SW480 (cell line): ENCODE results near the gene POTEJ.
"Not testable (repeated sequence)": the region's sequence is repeated elsewhere in the genome, so short reads cannot be mapped to it uniquely, and the experiment has no call there.

Experiments
- DNase-seq: peaks from one replicate; pipeline ENCODE4 v3.0.0-alpha.2; 2016; ENCODE audit warnings: low spot score

The POTEJ gene

DNA sequence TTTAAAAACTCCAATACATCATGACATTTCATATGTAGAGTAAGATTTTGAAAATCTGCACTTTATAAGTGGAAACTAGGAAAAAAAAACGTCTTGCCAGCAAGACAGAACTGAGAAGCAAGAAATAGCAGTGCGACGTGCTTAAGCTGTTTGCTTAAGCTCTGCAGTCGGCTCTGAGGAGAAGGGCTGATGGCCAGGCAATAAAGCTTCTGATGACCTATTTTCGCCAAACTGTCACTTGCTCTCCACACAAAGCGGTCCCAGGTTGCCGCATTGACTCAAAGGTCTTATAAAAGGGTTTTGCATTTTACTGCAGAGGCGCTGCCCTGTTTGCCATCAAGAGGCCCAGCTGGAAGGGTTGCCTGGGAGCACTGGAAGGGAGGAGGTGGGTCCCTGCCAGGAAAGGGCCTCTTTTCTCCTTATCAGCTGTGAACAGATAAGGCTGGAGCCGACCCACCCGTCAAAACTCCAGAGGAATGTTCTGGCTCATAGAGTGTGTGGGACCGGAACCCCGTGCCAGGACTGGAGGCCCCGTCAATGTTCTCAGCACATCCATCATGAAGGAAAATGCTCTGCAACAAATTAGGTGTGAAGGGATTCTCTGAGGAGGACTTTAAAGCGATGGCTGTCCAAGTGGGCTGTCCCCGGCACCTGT is 9.5 kb upstream of the POTEJ start:
- not testable (repeated sequence) for DNase-seq

GRCh38 chr2:130608276-130609001 is 2.8 kb upstream of the POTEJ start:
- DNase-seq = not testable (repeated sequence)

DNA sequence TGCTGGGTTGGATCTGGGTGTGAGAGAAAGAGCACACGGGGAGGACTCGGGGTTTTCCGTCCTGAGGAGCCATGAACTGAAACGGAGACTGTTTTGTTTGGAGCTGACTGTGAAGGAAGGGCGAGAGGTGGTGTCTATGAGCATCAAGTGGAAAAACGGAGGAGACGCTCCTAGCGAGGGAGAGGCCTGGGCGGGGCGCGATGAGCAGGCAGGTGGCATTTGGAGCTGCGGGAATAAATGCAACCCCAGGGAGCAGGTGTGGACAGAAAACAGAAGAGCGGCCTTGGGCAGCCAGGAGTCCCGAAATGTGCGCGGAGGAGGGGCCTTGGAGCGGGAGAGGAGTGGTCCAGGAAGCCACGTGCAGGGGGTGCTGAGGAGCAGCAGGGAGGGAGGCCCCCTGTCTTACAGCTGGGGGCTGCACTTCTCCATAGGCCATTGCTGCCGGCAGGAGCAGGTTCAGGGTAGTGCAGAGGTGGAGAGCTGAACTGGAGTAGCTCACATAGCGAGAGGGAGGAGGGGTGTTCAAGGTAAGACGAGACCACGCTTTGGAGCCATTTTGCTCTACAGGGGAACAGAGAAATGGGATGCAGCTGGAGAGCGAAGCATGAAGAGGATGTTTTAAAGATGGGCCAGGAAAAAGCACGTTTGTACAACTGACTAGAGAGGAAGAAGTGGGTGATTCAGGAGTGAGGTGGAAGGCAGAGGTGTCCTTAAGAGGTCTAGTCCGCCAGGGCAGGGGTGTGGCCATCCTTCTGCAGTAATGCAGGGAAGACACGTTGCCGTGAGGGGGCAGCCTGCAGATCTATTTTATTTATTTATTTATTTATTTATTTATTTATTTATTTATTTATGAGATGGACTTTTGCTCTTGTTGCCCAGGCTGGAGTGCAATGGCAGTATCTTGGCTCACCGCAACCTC is 2.0 kb upstream of the POTEJ start:
- DNase-seq = not testable (repeated sequence)

DNA sequence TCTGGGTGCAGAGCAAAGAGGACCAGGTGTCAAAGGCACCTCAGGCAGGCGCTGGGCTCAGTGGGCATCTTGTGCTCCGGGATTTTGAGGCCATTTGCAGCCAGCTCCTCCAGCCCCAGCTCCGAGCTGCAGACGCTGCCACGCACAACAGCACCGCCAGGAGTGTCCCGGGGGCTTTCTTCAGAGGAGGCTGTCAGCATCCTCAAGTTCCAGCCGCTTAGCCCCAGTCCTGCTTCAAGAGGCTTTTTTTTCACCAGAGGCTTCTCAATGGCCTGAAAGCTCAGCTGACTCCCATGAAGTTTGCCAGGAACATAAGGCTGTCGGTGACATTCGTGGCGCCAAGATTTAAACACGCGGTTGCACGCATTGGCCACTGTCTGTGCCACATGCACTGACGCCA is 754 bp upstream of the POTEJ start:
- not testable (repeated sequence) for DNase-seq

DNA sequence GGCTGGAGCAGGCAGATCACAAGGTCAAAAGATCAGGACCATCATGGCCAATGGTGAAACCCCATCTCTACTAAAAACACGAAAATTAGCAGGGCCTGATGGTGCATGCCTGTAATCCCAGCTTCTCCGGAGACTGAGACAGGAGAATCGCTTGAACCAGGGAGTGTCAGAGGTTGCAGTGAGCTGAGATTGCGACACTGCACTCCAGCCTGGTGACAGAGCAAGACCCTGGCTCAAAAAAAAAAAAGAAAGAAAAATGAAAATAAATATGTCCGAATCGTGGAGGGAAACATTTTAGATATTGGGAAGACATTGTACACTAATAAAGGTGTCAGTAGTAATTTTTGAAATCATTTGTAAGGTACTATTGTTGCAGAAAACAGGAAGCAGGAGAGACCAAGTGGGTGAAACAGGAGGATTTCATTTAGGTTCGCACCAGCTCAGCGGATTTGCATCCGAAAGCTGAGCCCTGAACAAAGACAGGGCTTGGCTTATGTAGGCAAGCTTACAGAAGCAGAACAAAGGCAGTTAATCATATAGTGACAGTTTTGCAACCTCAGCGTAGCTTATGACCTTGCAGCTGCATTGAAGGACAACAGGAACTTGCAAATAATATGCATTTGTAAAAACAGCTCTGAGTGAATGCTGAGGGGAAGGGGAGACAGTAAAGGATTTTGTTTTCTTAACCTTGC is 17.7 kb downstream of the POTEJ start:
- DNase-seq = not testable (repeated sequence)

DNA sequence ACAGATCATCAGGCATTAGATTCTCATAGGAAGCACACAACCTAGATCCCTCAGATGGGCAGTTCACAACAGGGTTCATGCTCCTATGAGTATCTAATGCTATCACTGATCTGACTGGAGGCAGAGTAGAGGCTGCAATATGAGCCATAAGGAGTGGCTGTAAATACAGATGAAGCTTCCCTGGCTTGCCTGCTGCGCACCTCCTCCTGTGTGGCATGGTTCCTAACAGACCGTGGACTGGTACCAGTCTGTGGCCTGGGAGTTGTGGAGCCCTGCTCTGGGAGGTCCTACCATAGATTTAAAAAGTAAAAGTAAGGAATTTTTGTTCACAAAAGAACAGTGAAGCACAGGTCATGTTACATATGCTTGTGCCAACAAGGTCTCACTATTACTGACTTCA is 27.7 kb downstream of the POTEJ start:
- DNase-seq = not testable (repeated sequence)

- DNase-seq = not testable (repeated sequence)
Measured at GRCh38 chr2:130641688-130642087, 30.4 kb downstream of the POTEJ start.

DNA sequence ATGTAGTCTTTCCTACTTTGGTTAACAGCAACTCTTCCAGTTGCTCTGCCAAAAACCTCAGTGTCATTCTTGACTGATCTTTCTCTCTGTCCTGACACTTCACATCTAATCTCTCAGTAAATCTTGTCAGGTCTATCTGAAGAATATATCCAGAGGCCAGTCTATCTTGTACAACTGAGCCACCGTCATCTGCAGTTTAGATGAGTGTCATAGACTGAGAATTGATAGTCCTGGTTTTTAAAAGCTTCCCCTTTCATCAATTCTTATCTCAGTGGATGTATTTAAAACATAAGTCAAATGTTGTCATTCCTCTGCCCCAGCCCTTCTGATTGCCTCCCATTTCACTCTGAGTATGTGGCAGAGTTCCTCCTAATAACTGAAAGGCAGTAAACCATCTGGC is 38.0 kb downstream of the POTEJ start:
- not testable (repeated sequence) for DNase-seq

DNA sequence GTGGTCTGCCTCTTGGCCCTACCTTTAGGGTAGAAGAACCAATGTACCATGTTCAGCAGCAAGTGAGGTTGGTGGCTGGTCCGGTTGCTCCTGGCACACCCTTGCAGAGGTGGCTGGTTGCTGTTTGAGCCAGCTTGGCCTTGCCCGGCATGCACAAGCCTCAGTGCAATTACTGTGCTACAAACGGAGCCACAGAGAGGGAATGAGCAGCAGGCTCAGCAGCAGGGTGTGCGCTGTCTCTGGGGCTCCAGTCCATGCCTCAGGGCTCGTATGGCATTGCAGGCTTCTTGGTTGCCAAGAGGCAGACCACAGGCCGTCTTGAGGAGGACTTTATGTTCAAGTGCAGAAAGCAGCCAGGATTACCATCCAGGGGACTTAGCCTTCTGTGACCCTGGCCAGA is 53.3 kb downstream of the POTEJ start:
- not testable (repeated sequence) for DNase-seq

- not testable (repeated sequence) for DNase-seq
Measured at GRCh38 chr2:130665596-130665995, 54.4 kb downstream of the POTEJ start.

DNA sequence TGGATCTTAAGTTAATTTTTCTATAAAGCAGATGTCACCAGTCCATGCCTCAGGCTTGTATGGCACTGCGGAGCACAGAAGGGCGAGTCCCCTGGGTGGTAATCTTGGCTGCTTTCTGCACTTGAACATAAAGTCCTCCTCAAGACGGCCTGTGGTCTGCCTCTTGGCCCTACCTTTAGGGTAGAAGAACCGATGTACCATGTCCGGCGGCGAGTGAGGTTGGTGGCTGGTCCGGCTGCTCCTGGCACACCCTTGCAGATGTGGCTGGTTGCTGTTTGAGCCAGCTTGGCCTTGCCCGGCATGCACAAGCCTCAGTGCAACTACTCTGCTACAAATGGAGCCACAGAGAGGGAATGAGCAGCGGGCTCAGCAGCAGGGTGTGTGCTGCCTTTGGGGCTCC is 56.3 kb downstream of the POTEJ start:
- DNase-seq = not testable (repeated sequence)

DNA sequence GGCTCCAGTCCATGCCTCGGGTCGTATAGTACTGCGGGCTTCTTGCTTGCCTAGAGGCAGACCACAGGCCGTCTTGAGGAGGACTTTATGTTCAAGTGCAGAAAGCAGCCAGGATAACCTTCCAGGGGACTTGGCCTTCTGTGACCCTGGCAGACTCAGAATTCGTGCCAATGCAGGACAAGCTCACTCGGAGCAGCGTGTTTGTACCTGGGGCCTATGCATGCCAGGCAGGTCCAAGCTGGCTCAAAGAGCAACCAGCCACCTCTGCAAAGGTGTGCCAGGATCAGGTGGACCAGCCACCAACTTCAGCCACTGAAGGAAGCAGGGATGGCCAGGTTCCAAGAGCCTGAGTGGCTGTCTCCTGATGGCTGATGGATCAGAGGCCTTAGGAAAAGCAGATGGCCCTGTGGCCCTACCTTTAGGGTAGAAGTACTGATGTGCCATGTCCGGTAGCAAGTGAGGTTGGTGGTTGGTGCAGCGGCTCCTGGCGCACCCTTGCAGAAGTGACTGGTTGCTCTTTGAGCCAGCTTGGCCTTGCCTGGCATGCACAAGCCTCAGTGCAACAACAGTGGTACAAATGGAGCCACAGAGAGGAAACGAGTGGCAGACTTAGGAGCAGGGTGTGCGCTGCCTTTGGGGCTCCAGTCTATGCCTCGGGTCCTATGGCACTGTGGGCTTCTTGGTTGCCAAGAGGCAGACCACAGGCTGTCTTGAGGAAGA is 58.9 kb downstream of the POTEJ start:
- not testable (repeated sequence) for DNase-seq

DNA sequence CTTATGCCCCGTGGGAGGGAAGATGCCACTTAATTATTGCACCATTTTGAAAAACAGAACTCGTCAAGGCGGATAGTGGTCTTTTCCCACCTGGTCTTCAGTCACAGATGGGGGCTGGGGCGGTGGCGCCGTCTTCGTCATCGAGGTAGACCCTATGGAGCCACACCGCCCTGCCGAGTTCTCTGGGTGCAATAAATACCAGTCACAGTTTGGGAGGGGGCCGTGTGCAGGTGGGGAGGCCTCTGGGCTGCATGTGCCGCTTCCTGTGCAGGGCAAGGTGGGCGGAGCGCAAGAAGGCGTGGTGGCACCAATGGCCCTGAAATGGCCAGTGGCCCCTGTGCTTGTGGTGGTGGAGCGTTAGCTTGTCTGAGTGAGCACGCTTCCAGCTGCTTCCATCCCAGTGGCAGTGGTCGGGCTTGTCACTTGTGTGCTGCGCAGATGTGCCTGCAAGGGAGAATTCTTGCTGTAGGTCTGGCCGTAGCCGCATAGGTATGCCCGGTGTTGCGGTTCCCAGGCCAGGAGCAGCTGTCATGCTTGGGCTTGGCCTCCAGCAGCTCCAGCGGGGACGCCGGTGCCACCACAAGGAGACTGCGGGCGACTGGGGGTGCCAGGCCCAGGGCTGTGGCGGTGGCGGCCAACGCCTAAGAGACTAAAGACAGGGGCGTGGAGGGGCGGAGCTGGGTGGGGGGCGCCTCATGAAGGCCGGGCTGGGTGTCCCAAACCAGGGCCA is 81.0 kb downstream of the POTEJ start:
- not testable (repeated sequence) for DNase-seq

GRCh38 chr2:130693474-130693873 is 82.2 kb downstream of the POTEJ start:
- peak; percentile 28 for DNase-seq

DNA sequence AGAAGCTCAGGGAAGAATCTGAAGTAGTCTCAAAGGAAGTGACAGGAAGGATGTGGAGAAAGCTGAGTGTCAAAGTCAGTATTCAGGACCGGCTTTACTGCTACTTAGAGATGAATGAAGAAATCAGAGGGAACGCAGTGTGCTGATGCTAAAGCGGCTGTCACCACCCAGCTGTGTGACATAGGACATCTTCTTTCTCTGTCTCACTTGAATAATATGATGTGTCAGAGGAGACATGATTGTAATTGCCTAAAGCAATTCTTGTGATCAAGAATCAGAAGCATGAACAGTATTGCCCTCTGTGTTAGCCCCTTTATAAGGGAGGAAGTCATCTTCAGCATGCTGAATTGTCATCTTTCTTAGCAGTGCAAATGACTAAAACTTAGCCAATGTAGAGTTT is 92.0 kb downstream of the POTEJ start:
- DNase-seq = not testable (repeated sequence)
